H9 (cell line): ENCODE measurements around the gene SLA2. TPM values are rescaled to one million over a fixed set of nuclear protein-coding genes. Genes with fewer than 3 reads are reported as not detected.

Source experiments
- DNase-seq: peaks from one replicate; pipeline ENCODE4 v3.0.0-alpha.2; 2017
- H2AFZ ChIP-seq: one replicate; pipeline ENCODE4 v1.6.1; 2013; ENCODE audit warnings: mild to moderate bottlenecking, low read length, control low read depth, moderate library complexity
- H2AK5ac ChIP-seq: 2 replicates; pipeline ENCODE4 v1.6.1; 2013; ENCODE audit warnings: low read length, control low read depth, mixed read lengths; ENCODE audit not compliant: insufficient read length
- H2BK120ac ChIP-seq: one replicate; pipeline ENCODE4 v1.6.1; 2013; ENCODE audit warnings: low read depth, mild to moderate bottlenecking, low read length, control low read depth, inconsistent platforms; ENCODE audit not compliant: poor library complexity, severe bottlenecking
- H2BK12ac ChIP-seq: 2 replicates; pipeline ENCODE4 v1.6.1; 2013; ENCODE audit warnings: low read length, control low read depth, mixed read lengths, low read depth; ENCODE audit not compliant: insufficient read length
- H2BK15ac ChIP-seq: 2 replicates; pipeline ENCODE4 v1.6.1; 2013; ENCODE audit warnings: low read depth, low read length, control low read depth
- H2BK20ac ChIP-seq: one replicate; pipeline ENCODE4 v1.6.1; 2013; ENCODE audit warnings: low read depth, mild to moderate bottlenecking, low read length, control low read depth, inconsistent platforms; ENCODE audit not compliant: poor library complexity, severe bottlenecking
- H2BK5ac ChIP-seq: 2 replicates; pipeline ENCODE4 v1.6.1; 2013; ENCODE audit warnings: low read length, control low read depth, mixed read lengths; ENCODE audit not compliant: insufficient read length
- H3K14ac ChIP-seq: 2 replicates; pipeline ENCODE4 v1.6.1; 2013; ENCODE audit warnings: low read length, control low read depth; ENCODE audit not compliant: insufficient read depth
- H3K18ac ChIP-seq: 2 replicates; pipeline ENCODE4 v1.6.1; 2013; ENCODE audit warnings: low read depth, mild to moderate bottlenecking, mixed read lengths, low read length, control low read depth; ENCODE audit not compliant: insufficient read length
- H3K23ac ChIP-seq: 2 replicates; pipeline ENCODE4 v1.6.1; 2013; ENCODE audit warnings: low read length, control low read depth, mixed read lengths, low read depth; ENCODE audit not compliant: insufficient read length
- H3K23me2 ChIP-seq: 2 replicates; pipeline ENCODE4 v1.6.1; 2013; ENCODE audit warnings: low read depth, mild to moderate bottlenecking, mixed read lengths, low read length, control low read depth; ENCODE audit not compliant: insufficient read length, poor library complexity, severe bottlenecking
- H3K27ac ChIP-seq: 2 replicates; pipeline ENCODE4 v1.5.1; 2013; ENCODE audit warnings: low read length, control low read depth, mixed read lengths, low read depth; ENCODE audit not compliant: insufficient read length
- H3K27me3 ChIP-seq: 2 replicates; pipeline ENCODE4 v1.6.1; 2013; ENCODE audit warnings: low read length, control low read depth, inconsistent platforms; ENCODE audit not compliant: insufficient read depth
- H3K4ac ChIP-seq: 2 replicates; pipeline ENCODE4 v1.6.1; 2013; ENCODE audit warnings: low read depth, mild to moderate bottlenecking, control low read depth, inconsistent platforms, low read length, moderate library complexity
- H3K4me1 ChIP-seq: 2 replicates; pipeline ENCODE4 v1.6.1; 2013; ENCODE audit warnings: low read length, control low read depth, inconsistent platforms; ENCODE audit not compliant: insufficient read depth
- H3K4me2 ChIP-seq: 2 replicates; pipeline ENCODE4 v1.6.1; 2013; ENCODE audit warnings: low read length, control low read depth, mixed read lengths; ENCODE audit not compliant: insufficient read length, insufficient read depth
- H3K56ac ChIP-seq: 2 replicates; pipeline ENCODE4 v1.6.1; 2013; ENCODE audit warnings: low read depth, mild to moderate bottlenecking, mixed read lengths, low read length, control low read depth; ENCODE audit not compliant: insufficient read length
- H3K79me1 ChIP-seq: 2 replicates; pipeline ENCODE4 v1.6.1; 2013; ENCODE audit warnings: low read depth, mild to moderate bottlenecking, moderate library complexity, low read length, control low read depth, inconsistent platforms; ENCODE audit not compliant: insufficient read depth, poor library complexity, severe bottlenecking
- H3K79me2 ChIP-seq: 2 replicates; pipeline ENCODE4 v1.6.1; 2013; ENCODE audit warnings: low read length, control low read depth, inconsistent platforms; ENCODE audit not compliant: insufficient read depth
- H3K9ac ChIP-seq: 2 replicates; pipeline ENCODE4 v1.6.1; 2013; ENCODE audit warnings: low read length, control low read depth, mixed read lengths; ENCODE audit not compliant: insufficient read length; ENCODE audit errors: extremely low read depth
- H3K9me3 ChIP-seq: one replicate; pipeline ENCODE4 v1.6.1; 2013; ENCODE audit warnings: low read depth, low read length, inconsistent platforms; ENCODE audit not compliant: control insufficient read depth
- H3T11ph ChIP-seq: one replicate; pipeline ENCODE4 v1.6.1; 2013; ENCODE audit warnings: mild to moderate bottlenecking, low read length, control low read depth, inconsistent platforms
- H4K20me1 ChIP-seq: one replicate; pipeline ENCODE4 v1.6.1; 2013; ENCODE audit not compliant: control insufficient read depth, insufficient read length, insufficient read depth
- H4K5ac ChIP-seq: 2 replicates; pipeline ENCODE4 v1.6.1; 2013; ENCODE audit warnings: low read depth, mild to moderate bottlenecking, mixed read lengths, low read length, control low read depth; ENCODE audit not compliant: insufficient read length
- H4K8ac ChIP-seq: replicated peaks from 2 replicates; pipeline ENCODE4 v1.6.1; 2013; ENCODE audit warnings: low read length, control low read depth, mixed read lengths, low read depth; ENCODE audit not compliant: insufficient read length
- H4K91ac ChIP-seq: 2 replicates; pipeline ENCODE4 v1.6.1; 2013; ENCODE audit warnings: low read depth, mild to moderate bottlenecking, moderate library complexity, mixed read lengths, low read length, control low read depth; ENCODE audit not compliant: insufficient read length
- H3K27ac Mint-ChIP-seq, 3 experiments: 2 replicates in 2 of 3; 3 replicates in 1 of 3; pipeline ENCODE4 v1.8.0; 2020 to 2021; ENCODE audit warnings: mixed read lengths in 3 of 3, mild to moderate bottlenecking in 1 of 3, moderate library complexity in 1 of 3
- H3K27me3 Mint-ChIP-seq: 2 replicates; pipeline ENCODE4 v1.8.0; 2021; ENCODE audit warnings: low read depth, mild to moderate bottlenecking, moderate library complexity, mixed read lengths
- H3K36me3 Mint-ChIP-seq, 3 experiments: 2 replicates in 2 of 3; 3 replicates in 1 of 3; pipeline ENCODE4 v1.8.0; 2020 to 2021; ENCODE audit warnings: low read depth in 3 of 3, mixed read lengths in 3 of 3; ENCODE audit not compliant: insufficient read depth in 1 of 3
- H3K4me1 Mint-ChIP-seq, 2 experiments: 2 replicates each; pipeline ENCODE4 v1.8.0; 2020; ENCODE audit warnings: mixed read lengths in 2 of 2
- H3K4me3 Mint-ChIP-seq, 2 experiments: 2 replicates in 1 of 2; 3 replicates in 1 of 2; pipeline ENCODE4 v1.8.0; 2020 to 2021; ENCODE audit warnings: mild to moderate bottlenecking in 2 of 2, mixed read lengths in 2 of 2, moderate library complexity in 1 of 2
- H3K9me3 Mint-ChIP-seq, 2 experiments: 2 replicates in 1 of 2; 3 replicates in 1 of 2; pipeline ENCODE4 v1.8.0; 2020; ENCODE audit warnings: mild to moderate bottlenecking in 2 of 2, mixed read lengths in 2 of 2, moderate library complexity in 1 of 2
- CTCF ChIP-seq: fragments of 200-600 bp; sonication (generic); conservative IDR thresholded peaks from 3 replicates; pipeline ENCODE4 v1.8.0; 2021; ENCODE audit warnings: antibody characterized with exemption, mild to moderate bottlenecking
- WGBS: extraction: QIAGEN DNeasy Blood & Tissue Kit; methylation state at CpG from one replicate; pipeline ENCODE4 v1.1.7; 2013; ENCODE audit warnings: missing lambda C conversion rate, low lambda C conversion rate, mixed read lengths; ENCODE audit not compliant: insufficient read length; ENCODE audit errors: extremely low coverage; 5-methylcytosine and 5-hydroxymethylcytosine counted together
- total RNA-seq: library from RNA; stranded (reverse); gene quantifications from 2 replicates; pipeline ENCODE4 v1.2.1, GENCODE V29; 2021

The SLA2 gene
- total RNA-seq, 1 experiment from 2014 or later, result 0.20 TPM

DNA sequence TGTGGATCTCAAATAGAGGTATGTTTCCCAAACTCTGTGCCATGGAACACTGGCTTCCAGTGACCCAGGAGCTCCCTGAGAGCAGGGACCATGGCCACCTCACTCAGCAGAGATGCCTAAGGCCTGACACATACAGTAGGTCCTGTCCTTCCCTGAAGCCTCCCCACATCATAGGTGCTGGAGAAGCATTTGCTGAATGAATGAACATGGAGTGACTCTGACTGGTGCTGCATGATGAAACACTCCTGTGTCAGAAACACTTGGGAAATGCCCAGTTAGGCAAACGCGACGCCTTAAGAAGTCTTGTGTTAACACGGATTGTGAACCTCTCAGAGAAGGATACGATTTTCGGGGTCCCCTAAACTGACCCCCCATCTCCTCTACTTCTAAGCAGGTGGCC lies 14.3 kb downstream of the SLA2 start:
- Mint-ChIP-seq H3K27me3 (no peaks in the 10 kb centered on the region), H3K4me1 (peaks cover 6 to 8% of the 10 kb centered on the region in 2 experiments; a peak in 3 of 4 replicates), H3K4me3 (no peak overlapping the region), H3K27ac (peak overlapping the region in 1 of 3 experiments; percentile 34; a peak in 1 of 7 replicates), H3K36me3 (no peaks in the 10 kb centered on the region), H3K9me3 (no peaks in the 10 kb centered on the region)
- no peak overlapping the region for H2BK120ac ChIP-seq
- H3K23ac ChIP-seq, result no peak overlapping the region
- no peak overlapping the region for H4K8ac ChIP-seq
- no peak overlapping the region for H2BK5ac ChIP-seq
- no peak overlapping the region for H3K14ac ChIP-seq
- no peak overlapping the region for H3K4me2 ChIP-seq
- no peak overlapping the region for H4K91ac ChIP-seq
- no peaks in the 10 kb centered on the region for H4K20me1 ChIP-seq
- H2BK15ac ChIP-seq, result no peak overlapping the region
- H3K23me2 ChIP-seq, result no peaks in the 10 kb centered on the region
- no CpG with 5 or more reads among the region's 6 CpGs for WGBS
- H3K4ac ChIP-seq, result no peak overlapping the region
- H2BK20ac ChIP-seq, result no peak overlapping the region
- no peaks in the 10 kb centered on the region for H3K79me2 ChIP-seq
- no peak for DNase-seq
- H3K18ac ChIP-seq, result no peak overlapping the region
- H2AK5ac ChIP-seq, result no peak overlapping the region
- H3K27ac ChIP-seq, result no peak overlapping the region
- H3K27me3 ChIP-seq, result no peaks in the 10 kb centered on the region
- H2AFZ ChIP-seq, result no peak overlapping the region
- H2BK12ac ChIP-seq, result no peak overlapping the region
- H3T11ph ChIP-seq, result no peak overlapping the region
- no peak overlapping the region for H3K56ac ChIP-seq
- H3K9me3 ChIP-seq, result no peaks in the 10 kb centered on the region
- no peaks in the 10 kb centered on the region; the same call in 1 of the 2 replicates for H3K4me1 ChIP-seq
- H3K9ac ChIP-seq, result no peak overlapping the region
- TF ChIP-seq CTCF, result no peak
- no peak overlapping the region for H4K5ac ChIP-seq
- no peaks in the 10 kb centered on the region for H3K79me1 ChIP-seq
